GM23338 (cell line): ENCODE measurements around the gene MR1. TPM values are rescaled to one million over a fixed set of nuclear protein-coding genes. Genes with fewer than 3 reads are reported as not detected.

ENCODE experiments used
- ATAC-seq: fragments of 200-7000 bp; cut with Tn5 transposase; 3 replicates; pipeline ENCODE4 v1.9.1; 2020
- DNase-seq: peaks from one replicate; pipeline ENCODE4 v3.0.0-alpha.2; 2015; ENCODE audit warnings: low spot score
- H2AFZ ChIP-seq: fragments of 200-600 bp; sonication (generic); 2 replicates; pipeline ENCODE4 v1.8.0; 2016; ENCODE audit warnings: antibody characterized with exemption, mild to moderate bottlenecking, moderate library complexity
- H3F3A ChIP-seq: fragments of 200-600 bp; sonication (generic); replicated peaks from 2 replicates; pipeline ENCODE4 v1.8.0; 2017; ENCODE audit warnings: antibody characterized with exemption, mixed run types, low read depth
- H3K27ac ChIP-seq: fragments of 200-600 bp; sonication (generic); 2 replicates; pipeline ENCODE4 v1.6.1; 2016; ENCODE audit warnings: low read depth
- H3K27me3 ChIP-seq: fragments of 200-600 bp; sonication (generic); 2 replicates; pipeline ENCODE4 v1.8.0; 2016; ENCODE audit warnings: mild to moderate bottlenecking, mixed run types, moderate library complexity; ENCODE audit not compliant: insufficient read depth
- H3K36me3 ChIP-seq: fragments of 200-600 bp; sonication (generic); 2 replicates; pipeline ENCODE4 v1.8.0; 2016; ENCODE audit warnings: mild to moderate bottlenecking; ENCODE audit not compliant: insufficient read depth
- H3K4me1 ChIP-seq: fragments of 200-600 bp; sonication (generic); 2 replicates; pipeline ENCODE4 v1.8.0; 2016; ENCODE audit warnings: mild to moderate bottlenecking, moderate library complexity; ENCODE audit not compliant: insufficient read depth
- H3K4me2 ChIP-seq: fragments of 200-600 bp; sonication (generic); 2 replicates; pipeline ENCODE4 v1.7.1; 2017; ENCODE audit warnings: mixed run types
- H3K4me3 ChIP-seq: fragments of 200-600 bp; sonication (generic); 2 replicates; pipeline ENCODE4 v1.6.1; 2016; ENCODE audit warnings: mixed run types
- H3K79me2 ChIP-seq: fragments of 200-600 bp; sonication (generic); replicated peaks from 2 replicates; pipeline ENCODE4 v1.8.0; 2017; ENCODE audit warnings: mild to moderate bottlenecking; ENCODE audit not compliant: insufficient read depth
- H3K9me2 ChIP-seq: fragments of 200-600 bp; sonication (generic); 2 replicates; pipeline ENCODE4 v1.8.0; 2017; ENCODE audit not compliant: insufficient read depth
- H4K20me1 ChIP-seq: fragments of 200-600 bp; sonication (generic); replicated peaks from 2 replicates; pipeline ENCODE4 v1.8.0; 2017; ENCODE audit warnings: mild to moderate bottlenecking; ENCODE audit not compliant: insufficient read depth
- H3K27ac Mint-ChIP-seq: 2 replicates; pipeline ENCODE4 v1.8.0; 2020; ENCODE audit warnings: inconsistent platforms, mild to moderate bottlenecking, moderate library complexity, mixed read lengths
- H3K27me3 Mint-ChIP-seq: 3 replicates; pipeline ENCODE4 v1.8.0; 2022; ENCODE audit warnings: low read depth, mild to moderate bottlenecking, moderate library complexity, mixed read lengths, inconsistent platforms; ENCODE audit not compliant: insufficient read depth, poor library complexity
- H3K36me3 Mint-ChIP-seq: 3 replicates; pipeline ENCODE4 v1.8.0; 2021; ENCODE audit warnings: low read depth, mild to moderate bottlenecking, inconsistent platforms, moderate library complexity, mixed read lengths
- H3K4me1 Mint-ChIP-seq: 3 replicates; pipeline ENCODE4 v1.8.0; 2020; ENCODE audit warnings: mild to moderate bottlenecking, inconsistent platforms, mixed read lengths
- H3K4me3 Mint-ChIP-seq: 3 replicates; pipeline ENCODE4 v1.8.0; 2021; ENCODE audit warnings: moderate library complexity, mild to moderate bottlenecking, inconsistent platforms, mixed read lengths
- H3K9me3 Mint-ChIP-seq: 3 replicates; pipeline ENCODE4 v1.8.0; 2020; ENCODE audit warnings: moderate library complexity, mild to moderate bottlenecking, inconsistent platforms, mixed read lengths
- CREB1 ChIP-seq: fragments of 250-450 bp; sonication (Bioruptor Pico); IDR thresholded peaks from 2 replicates; pipeline ENCODE4 v1.5.0; 2020; ENCODE audit warnings: low read depth, mild to moderate bottlenecking, moderate library complexity
- CTCF ChIP-seq, 2 experiments: fragments of 200-600 bp in 1 of 2; sonication (generic) in 1 of 2; conservative IDR thresholded peaks; 2 replicates each; pipeline versions ENCODE4 v1.5.1 to v1.6.1; 2016 to 2017; ENCODE audit warnings: antibody characterized with exemption in 2 of 2, low read depth in 2 of 2, mild to moderate bottlenecking in 2 of 2, moderate library complexity in 1 of 2
- ETS1 ChIP-seq: IDR thresholded peaks from 2 replicates; pipeline ENCODE4 v1.6.1; 2016; ENCODE audit warnings: antibody characterized with exemption
- EZH2 ChIP-seq: fragments of 200-600 bp; sonication (generic); IDR thresholded peaks from one replicate; pipeline ENCODE4 v1.8.0; 2017; ENCODE audit warnings: antibody characterized with exemption, mild to moderate bottlenecking, low read depth; ENCODE audit not compliant: unreplicated experiment
- EZH2phosphoT487 ChIP-seq: fragments of 200-600 bp; sonication (generic); IDR thresholded peaks from one replicate; pipeline ENCODE4 v1.8.1; 2018; ENCODE audit warnings: antibody characterized with exemption; ENCODE audit not compliant: unreplicated experiment
- JUNB ChIP-seq: IDR thresholded peaks from one replicate; pipeline ENCODE4 v1.6.1; 2016; ENCODE audit warnings: antibody characterized with exemption; ENCODE audit not compliant: unreplicated experiment
- NANOG ChIP-seq: IDR thresholded peaks from 2 replicates; pipeline ENCODE4 v1.6.1; 2016; ENCODE audit warnings: antibody characterized with exemption, borderline replicate concordance
- POLR2AphosphoS5 ChIP-seq: IDR thresholded peaks from 2 replicates; pipeline ENCODE4 v1.6.1; 2016; ENCODE audit warnings: antibody characterized with exemption, low read depth
- REST ChIP-seq: IDR thresholded peaks from one replicate; pipeline ENCODE4 v1.6.1; 2018; ENCODE audit warnings: antibody characterized with exemption; ENCODE audit not compliant: unreplicated experiment
- STAT1 ChIP-seq: IDR thresholded peaks from one replicate; pipeline ENCODE4 v1.6.1; 2016; ENCODE audit warnings: antibody characterized with exemption; ENCODE audit not compliant: unreplicated experiment
- ZNF114 ChIP-seq: fragments of 250-450 bp; sonication (Bioruptor Pico); IDR thresholded peaks from 2 replicates; pipeline ENCODE4 v1.5.0; 2020; ENCODE audit warnings: mild to moderate bottlenecking, moderate library complexity
- ZNF331 ChIP-seq: fragments of 250-450 bp; sonication (Bioruptor Pico); IDR thresholded peaks from 2 replicates; pipeline ENCODE4 v1.5.0; 2020; ENCODE audit warnings: low read depth, mild to moderate bottlenecking, moderate library complexity
- polyA plus RNA-seq: library from polyadenylated mRNA; unstranded; fragments of >200 nt; fragmentation: Nextera tagmentation; extraction: Ambion mirVana; gene quantifications from 2 replicates; pipeline ENCODE4 v1.2.1, GENCODE V29; 2016
- total RNA-seq: library from RNA; depleted of rRNA; stranded (reverse); fragments of >200 nt; shearing (Covaris generic); gene quantifications from 2 replicates; pipeline ENCODE4 v1.2.3, GENCODE V29; 2014
- TF ChIP-seq, protein P1 (sequence below): fragments of 250-450 bp; sonication (Bioruptor Pico); IDR thresholded peaks from 2 replicates; pipeline ENCODE4 v1.5.0; 2020; ENCODE audit warnings: mild to moderate bottlenecking, moderate library complexity

The MR1 gene
- total and polyA plus RNA-seq, 2 experiments from 2014 or later, result 0.18 TPM; not detected in 1

GRCh38 chr1:181076852-181077251 lies 43.1 kb downstream of the MR1 start:
- peaks cover 2% of the 10 kb centered on the region; the same call in 2 of the 3 replicates for H3K9me3 Mint-ChIP-seq
- no peaks in the 10 kb centered on the region for H3K79me2 ChIP-seq
- no peak for DNase-seq
- no peak overlapping the region for H3K27ac Mint-ChIP-seq
- H3K4me3 ChIP-seq, result no peak overlapping the region
- peaks cover 19% of the 10 kb centered on the region for H3K4me1 ChIP-seq
- no peaks in the 10 kb centered on the region for H3F3A ChIP-seq
- peaks cover 2% of the 10 kb centered on the region for H3K27me3 Mint-ChIP-seq
- no peak for ATAC-seq
- H3K27me3 ChIP-seq, result no peaks in the 10 kb centered on the region
- TF ChIP-seq ETS1, result no peak
- no peak for TF ChIP-seq REST
- TF ChIP-seq POLR2AphosphoS5, result no peak
- TF ChIP-seq EZH2phosphoT487, result no peak
- no peak for TF ChIP-seq CTCF (conservative IDR thresholded peaks at IDR 0.05; ENCODE audit: low read depth in 2 of 2)
- TF ChIP-seq NANOG, result no peak
- TF ChIP-seq EZH2, result no peak
- no peak for TF ChIP-seq ZNF114 (CRISPR knock-in tag)
- no peak for TF ChIP-seq STAT1
- TF ChIP-seq CREB1 (CRISPR knock-in tag), result no peak
- TF ChIP-seq JUNB, result no peak
- TF ChIP-seq, protein P1, sequence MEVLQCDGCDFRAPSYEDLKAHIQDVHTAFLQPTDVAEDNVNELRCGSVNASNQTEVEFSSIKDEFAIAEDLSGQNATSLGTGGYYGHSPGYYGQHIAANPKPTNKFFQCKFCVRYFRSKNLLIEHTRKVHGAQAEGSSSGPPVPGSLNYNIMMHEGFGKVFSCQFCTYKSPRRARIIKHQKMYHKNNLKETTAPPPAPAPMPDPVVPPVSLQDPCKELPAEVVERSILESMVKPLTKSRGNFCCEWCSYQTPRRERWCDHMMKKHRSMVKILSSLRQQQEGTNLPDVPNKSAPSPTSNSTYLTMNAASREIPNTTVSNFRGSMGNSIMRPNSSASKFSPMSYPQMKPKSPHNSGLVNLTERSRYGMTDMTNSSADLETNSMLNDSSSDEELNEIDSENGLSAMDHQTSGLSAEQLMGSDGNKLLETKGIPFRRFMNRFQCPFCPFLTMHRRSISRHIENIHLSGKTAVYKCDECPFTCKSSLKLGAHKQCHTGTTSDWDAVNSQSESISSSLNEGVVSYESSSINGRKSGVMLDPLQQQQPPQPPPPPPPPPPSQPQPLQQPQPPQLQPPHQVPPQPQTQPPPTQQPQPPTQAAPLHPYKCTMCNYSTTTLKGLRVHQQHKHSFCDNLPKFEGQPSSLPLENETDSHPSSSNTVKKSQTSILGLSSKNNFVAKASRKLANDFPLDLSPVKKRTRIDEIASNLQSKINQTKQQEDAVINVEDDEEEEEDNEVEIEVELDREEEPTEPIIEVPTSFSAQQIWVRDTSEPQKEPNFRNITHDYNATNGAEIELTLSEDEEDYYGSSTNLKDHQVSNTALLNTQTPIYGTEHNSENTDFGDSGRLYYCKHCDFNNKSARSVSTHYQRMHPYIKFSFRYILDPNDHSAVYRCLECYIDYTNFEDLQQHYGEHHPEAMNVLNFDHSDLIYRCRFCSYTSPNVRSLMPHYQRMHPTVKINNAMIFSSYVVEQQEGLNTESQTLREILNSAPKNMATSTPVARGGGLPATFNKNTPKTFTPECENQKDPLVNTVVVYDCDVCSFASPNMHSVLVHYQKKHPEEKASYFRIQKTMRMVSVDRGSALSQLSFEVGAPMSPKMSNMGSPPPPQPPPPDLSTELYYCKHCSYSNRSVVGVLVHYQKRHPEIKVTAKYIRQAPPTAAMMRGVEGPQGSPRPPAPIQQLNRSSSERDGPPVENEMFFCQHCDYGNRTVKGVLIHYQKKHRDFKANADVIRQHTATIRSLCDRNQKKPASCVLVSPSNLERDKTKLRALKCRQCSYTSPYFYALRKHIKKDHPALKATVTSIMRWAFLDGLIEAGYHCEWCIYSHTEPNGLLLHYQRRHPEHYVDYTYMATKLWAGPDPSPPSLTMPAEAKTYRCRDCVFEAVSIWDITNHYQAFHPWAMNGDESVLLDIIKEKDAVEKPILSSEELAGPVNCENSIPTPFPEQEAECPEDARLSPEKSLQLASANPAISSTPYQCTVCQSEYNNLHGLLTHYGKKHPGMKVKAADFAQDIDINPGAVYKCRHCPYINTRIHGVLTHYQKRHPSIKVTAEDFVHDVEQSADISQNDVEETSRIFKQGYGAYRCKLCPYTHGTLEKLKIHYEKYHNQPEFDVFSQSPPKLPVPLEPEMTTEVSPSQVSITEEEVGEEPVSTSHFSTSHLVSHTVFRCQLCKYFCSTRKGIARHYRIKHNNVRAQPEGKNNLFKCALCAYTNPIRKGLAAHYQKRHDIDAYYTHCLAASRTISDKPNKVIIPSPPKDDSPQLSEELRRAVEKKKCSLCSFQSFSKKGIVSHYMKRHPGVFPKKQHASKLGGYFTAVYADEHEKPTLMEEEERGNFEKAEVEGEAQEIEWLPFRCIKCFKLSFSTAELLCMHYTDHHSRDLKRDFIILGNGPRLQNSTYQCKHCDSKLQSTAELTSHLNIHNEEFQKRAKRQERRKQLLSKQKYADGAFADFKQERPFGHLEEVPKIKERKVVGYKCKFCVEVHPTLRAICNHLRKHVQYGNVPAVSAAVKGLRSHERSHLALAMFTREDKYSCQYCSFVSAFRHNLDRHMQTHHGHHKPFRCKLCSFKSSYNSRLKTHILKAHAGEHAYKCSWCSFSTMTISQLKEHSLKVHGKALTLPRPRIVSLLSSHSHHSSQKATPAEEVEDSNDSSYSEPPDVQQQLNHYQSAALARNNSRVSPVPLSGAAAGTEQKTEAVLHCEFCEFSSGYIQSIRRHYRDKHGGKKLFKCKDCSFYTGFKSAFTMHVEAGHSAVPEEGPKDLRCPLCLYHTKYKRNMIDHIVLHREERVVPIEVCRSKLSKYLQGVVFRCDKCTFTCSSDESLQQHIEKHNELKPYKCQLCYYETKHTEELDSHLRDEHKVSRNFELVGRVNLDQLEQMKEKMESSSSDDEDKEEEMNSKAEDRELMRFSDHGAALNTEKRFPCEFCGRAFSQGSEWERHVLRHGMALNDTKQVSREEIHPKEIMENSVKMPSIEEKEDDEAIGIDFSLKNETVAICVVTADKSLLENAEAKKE (CRISPR knock-in tag), result no peak
- TF ChIP-seq ZNF331 (CRISPR knock-in tag), result no peak
- H3K4me2 ChIP-seq, result peak overlapping the region; percentile 4; the same call in 1 of the 2 replicates
- H3K4me3 Mint-ChIP-seq, result no peak overlapping the region
- H4K20me1 ChIP-seq, result no peaks in the 10 kb centered on the region
- H3K36me3 ChIP-seq, result no peaks in the 10 kb centered on the region
- H3K27ac ChIP-seq, result no peak overlapping the region
- H2AFZ ChIP-seq, result peak overlapping the region; percentile 84
- no peaks in the 10 kb centered on the region for H3K36me3 Mint-ChIP-seq
- peaks cover 7% of the 10 kb centered on the region; the same call in 1 of the 2 replicates for H3K9me2 ChIP-seq
- H3K4me1 Mint-ChIP-seq, result peaks cover 19% of the 10 kb centered on the region
